GM19455 (cell line): ENCODE measurements around the gene MTMR10.

Experiments used
- ATAC-seq: cut with Tn5 transposase; IDR thresholded peaks from one replicate; pipeline ENCODE4 v1.9.1; 2021; ENCODE audit not compliant: unreplicated experiment

MTMR10 gene, protein sequence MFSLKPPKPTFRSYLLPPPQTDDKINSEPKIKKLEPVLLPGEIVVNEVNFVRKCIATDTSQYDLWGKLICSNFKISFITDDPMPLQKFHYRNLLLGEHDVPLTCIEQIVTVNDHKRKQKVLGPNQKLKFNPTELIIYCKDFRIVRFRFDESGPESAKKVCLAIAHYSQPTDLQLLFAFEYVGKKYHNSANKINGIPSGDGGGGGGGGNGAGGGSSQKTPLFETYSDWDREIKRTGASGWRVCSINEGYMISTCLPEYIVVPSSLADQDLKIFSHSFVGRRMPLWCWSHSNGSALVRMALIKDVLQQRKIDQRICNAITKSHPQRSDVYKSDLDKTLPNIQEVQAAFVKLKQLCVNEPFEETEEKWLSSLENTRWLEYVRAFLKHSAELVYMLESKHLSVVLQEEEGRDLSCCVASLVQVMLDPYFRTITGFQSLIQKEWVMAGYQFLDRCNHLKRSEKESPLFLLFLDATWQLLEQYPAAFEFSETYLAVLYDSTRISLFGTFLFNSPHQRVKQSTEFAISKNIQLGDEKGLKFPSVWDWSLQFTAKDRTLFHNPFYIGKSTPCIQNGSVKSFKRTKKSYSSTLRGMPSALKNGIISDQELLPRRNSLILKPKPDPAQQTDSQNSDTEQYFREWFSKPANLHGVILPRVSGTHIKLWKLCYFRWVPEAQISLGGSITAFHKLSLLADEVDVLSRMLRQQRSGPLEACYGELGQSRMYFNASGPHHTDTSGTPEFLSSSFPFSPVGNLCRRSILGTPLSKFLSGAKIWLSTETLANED

DNA sequence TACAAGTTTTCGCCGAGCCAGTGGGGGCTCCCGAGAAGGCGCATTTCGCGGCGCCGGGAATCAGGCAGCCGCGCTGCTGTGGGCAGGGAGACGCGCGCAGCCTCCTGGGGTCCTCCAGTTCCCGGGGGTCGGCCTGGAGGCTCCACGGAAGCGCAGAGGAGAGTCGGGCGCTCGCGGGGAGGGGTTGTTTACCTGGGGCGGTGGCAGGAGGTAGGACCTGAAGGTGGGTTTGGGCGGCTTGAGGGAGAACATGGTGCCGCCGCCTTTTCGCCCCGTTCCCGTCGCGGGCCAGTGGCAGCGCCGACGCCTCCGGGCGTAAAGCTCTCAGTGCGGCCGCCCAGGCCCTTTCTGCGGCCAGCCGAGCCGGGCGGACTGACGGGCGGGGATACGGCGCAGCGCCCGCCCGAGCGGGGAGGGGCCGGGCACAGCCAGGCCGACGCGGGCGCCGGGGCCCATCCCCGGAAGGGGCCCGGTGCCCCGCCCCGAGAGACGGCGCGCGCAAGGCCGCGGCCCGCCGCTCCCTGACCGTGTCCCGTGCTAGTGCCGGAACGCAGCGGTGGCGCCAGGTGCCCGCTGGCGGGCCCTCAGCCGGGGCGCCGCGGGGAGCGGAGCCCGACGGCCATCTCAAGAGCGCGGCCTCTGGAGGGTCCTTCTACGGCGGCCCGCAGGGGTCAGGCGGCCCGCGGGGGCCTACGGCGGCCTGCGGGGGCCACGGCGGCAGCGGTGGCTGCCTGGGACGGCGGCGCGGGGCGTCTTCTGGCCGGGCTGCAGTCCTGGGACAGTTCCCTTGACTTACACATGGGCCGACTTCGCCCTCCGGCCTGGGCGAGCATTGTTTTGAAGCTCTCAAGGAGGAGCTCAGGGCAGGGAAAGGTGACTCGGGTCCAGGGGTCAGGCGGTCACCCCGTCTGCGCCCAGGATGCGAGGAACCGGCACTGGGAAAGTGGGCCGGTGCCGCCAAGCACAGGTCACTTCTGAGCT lies at the start of gene MTMR10:
MTMR10 (minus strand) TSS at position 374 of the 981 bp plus-strand sequence; CDS start at position 252, 122 bp downstream.
- peak; percentile 79 for ATAC-seq

DNA sequence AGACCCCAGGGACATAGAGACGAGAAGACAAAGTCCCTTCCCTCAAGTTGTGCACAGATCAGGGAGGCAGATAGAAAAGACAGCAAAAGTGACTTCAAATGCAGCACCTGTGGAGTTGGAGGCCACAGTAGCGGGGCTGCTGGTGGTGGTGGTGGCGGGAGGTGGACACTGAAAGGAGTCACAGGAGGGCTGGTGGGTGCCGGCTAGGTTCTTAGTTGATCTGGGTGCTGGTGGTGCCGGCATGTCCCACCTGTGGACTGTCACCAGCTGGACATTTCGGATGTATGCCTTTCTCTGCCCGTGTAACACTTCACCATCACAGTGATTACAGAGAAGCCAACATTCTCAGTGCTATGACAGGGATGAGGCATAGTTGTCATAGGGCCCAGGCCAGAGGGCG lies 49.2 kb upstream of the MTMR10 start:
- no peak for ATAC-seq

DNA sequence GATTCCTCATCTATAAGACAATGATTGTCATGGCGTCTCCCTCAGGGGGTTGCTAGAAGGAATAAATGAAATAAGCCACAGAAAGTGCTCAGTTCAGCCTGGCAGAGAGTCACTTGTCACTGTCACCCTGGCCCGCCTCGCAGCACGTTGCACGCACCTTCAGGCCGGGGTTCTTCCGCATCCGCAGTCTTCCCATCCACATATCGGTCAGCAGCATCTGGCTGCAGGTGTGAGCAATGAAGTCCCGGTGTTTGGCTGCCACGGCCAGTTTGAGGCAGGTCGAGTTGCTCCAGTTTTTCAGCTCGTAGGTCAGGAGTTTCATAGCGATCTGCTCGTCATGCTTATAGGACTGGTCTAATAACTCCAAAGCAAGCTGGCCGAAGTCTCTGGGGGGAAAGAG lies 48.5 kb upstream of the MTMR10 start:
- ATAC-seq, result no peak

DNA sequence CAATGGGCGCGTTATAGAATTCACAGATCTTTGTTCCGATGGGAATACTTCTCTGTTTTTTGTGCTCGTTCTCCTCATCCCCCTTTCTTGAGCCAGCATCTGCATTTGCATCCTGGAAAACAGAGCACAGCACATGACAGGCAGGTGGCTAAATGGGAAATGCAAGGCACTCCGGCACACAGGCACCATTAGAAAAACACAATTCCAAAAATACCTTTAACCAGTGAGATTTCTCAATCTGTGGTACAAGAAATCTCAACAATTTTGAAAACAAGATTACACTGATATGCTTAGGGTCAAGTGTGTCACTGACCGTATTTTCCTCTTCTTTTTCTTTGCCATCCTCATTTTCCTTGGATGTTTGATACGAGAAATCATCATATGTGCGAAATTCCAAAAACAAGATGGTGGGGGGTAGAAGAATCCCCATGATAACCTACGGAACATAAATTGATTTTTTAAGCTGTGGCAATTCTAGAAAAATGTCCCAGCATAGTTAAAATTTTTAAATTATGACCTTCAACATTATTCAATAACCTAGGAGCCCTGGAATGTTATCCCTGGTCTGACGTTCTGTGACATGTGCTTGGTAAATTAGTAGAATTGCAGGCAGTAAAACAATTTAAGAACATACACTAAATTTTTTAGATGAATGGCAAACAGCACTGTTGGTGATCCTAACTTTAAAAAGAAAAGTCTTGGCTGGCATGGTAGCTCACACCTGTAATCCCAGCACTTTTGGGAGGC lies 46.5 kb upstream of the MTMR10 start:
- no peak for ATAC-seq

DNA sequence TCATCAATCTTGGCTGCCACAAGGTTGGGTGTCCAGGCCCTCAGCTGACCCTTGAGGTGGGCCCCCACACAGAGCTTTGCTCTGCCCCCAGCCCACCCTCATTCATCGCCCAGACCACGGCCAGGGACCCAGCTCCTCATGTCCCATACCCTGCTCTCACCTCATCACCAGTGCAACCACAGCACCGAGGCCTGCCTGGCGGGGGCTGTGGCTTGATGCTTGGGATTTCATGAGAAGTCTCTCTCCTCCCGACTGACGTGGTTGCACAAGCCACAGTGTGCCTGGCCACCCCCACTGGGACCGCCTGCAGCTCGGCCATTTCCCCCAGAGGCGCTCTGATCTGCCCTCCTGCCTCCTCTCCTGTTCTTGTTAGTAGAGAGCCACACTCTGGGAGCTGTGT lies 45.4 kb upstream of the MTMR10 start:
- ATAC-seq, result no peak

DNA sequence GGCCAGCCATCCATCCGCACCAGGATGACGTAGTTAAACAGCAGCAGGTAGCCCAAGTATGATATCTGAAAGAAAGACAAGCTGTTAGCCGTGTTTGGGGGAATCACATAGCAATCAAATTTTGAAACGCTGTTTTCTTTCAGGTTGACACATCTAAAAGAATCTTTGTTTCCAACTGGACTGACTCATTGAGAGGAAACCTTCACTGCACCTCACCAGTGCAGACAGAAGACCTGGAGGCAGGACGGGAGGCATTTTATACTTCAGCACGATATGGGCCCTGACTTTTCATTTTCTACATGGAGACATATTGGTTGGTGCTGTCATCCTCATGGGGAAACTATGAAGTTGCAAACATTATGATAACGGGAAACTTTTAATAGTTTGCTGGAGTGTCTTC lies 44.2 kb upstream of the MTMR10 start:
- no peak for ATAC-seq

DNA sequence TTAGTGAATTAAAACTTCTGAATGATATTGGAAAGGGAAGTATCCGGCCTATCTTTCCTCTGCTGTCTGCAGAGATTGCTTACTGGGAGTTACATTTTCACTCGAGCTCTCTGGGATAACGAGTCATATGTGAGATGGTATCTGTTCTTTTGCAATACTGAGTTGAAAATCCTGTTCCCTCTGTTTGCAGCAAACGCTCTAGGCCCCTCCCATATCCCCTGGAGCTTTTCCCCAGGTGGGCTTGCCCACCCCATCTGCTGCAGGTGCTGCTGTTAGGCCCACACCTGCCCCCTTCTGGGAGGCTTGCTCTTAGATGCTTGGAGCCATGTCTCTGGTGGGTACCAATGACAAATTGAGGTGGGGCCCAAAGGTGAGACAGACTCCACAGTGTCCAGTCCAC lies 42.7 kb upstream of the MTMR10 start:
- ATAC-seq, result no peak

DNA sequence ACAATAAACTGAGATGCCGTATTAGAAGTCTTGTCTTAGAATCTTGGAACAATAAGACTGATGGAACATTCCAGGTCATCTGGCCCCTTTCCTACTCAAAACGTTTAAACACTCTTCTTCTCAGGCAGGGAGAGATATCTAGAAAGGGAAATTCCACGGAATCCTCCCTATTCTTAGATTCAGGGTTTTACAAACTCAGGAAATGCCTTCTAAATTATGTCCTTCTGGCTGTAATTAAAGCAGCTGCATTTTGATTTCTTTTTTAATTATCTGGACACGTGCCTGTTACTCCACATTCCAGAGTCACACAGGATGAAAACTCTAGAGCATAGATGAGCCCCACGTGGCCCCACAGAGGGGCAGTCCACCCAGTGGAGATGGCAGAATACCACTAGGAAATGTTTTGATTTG lies 41.5 kb upstream of the MTMR10 start:
- ATAC-seq, result no peak

DNA sequence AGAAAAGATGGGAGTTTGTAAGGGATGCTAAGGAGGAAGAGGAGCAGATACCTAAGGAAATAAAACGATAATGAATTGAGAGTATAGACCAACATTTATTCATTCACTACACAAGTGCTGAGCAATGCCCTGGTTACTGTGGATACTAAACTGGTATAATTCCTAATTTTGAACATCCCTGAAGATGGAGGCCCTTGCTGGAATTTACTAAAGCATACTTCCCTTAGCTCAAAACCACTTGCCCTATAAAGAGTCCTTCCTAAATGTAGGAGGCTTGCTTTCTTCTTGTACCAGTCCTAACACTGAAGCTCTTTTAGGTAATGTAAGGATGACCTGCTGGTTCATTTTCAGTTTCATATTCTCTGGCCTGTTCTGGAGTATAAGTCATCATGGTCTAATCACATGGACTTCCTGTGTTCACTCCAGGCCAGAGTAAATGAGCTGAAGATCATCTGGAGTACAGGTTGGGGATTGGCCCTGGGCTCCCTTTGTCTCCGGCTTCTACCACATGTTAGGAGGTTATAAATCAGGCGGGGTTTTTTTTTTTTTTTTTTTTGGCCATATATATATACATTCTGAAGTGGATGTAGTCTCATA lies 40.1 kb upstream of the MTMR10 start:
- no peak for ATAC-seq

DNA sequence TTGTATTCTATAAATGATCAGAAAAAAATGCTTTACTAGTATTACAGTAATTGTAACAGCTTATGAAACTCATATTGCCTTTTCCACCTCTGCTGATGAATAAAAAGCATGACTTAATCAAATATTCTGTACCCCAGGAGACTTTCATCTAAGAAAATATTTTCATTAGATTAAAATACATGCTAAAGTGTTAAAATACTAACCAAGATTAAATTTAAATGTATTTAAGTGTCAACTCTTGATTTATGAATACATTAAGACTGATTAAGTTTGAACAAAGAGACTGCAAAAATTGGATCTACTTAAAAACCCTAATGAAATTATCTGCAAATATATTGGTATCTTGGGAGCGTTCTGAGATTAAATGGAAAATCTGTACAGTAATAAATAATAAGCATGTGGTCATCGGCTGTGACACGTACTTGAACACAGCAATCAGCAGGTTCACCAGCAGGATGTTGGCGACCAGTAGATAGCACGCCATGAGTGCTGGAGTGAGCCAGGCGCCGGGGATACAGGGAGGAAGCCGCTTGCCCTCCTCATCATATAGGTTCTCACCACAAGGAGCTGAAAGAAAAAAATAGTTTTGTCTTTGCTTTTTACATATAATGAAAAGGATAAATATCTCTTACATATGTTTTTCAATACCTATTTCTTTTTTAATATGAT lies 36.6 kb upstream of the MTMR10 start:
- no peak for ATAC-seq

DNA sequence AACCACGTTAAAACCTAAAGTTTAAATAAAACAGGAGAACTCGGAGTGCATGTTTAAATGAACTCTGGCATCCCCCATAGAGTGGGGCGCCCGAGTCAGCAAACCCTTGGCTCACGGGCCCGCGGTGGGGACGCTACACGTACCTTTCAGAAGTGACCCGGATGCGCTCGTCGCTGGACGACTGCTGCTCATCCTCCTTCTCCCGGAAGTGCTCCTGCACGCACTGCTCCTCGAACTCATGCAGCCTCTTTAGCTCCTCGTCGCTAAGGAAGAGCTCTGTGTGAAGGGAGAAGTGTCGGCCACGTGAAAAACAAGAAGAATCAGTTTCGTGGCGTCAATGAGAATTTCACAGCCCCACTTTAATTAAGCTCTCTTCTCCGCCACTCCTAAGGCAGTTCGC lies 34.6 kb upstream of the MTMR10 start:
- ATAC-seq, result no peak

DNA sequence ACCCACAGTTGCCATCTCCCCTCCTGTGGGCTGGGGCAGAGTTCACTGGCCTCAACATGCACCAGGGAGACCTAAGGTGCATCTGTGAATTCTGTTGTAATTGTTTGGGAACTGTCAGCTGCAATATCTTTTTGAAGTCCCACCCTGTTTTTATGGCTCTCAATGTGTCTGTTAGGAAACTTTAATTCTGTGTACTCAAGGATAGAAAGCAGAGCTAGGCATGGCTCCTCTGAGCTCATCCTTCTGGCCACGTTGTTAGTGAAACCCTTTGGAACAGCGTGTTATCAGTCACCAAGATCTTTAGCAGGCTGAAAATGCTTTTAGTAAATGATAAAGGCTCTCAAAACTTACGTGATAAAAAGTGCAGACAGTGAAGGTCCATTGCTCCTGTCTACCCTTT lies 33.6 kb upstream of the MTMR10 start:
- no peak for ATAC-seq

DNA sequence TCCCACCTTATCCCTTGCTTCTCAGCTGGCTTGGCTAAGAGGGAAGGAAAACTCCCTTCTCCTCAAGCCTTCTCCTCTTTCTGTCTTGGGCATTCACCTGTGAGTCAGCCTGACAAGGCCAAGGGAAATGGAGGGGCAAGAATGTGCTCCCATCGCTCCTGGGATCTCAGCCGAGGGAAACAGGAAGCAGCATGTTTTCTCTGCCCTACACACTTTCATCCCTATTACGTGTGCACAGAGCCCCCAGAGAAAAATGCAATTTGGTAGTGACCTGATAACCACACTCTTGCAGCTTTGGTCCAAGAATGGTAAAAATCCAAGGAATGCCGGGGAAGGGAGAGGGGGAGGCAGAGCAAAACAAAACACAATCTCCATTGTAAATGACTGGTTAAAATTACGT lies 32.9 kb upstream of the MTMR10 start:
- no peak for ATAC-seq

DNA sequence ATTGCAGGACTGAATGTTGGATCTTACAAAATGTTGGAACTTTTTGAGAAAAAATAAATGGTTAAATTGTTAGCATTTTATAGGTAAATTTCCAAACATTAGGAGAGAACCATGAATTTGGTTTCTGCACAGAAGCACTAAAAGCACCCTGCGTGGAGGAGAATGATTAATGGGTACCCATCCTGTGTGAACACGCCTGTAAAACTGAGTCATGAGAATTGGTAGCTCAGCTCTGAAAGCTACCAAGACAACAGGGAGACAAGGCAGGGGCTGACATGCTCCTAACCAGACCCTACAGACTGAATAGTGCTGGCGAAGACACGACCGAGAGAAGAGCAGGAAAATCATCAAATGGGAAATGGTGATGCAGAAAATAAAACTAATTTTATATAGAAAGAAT lies 32.4 kb upstream of the MTMR10 start:
- no peak for ATAC-seq

DNA sequence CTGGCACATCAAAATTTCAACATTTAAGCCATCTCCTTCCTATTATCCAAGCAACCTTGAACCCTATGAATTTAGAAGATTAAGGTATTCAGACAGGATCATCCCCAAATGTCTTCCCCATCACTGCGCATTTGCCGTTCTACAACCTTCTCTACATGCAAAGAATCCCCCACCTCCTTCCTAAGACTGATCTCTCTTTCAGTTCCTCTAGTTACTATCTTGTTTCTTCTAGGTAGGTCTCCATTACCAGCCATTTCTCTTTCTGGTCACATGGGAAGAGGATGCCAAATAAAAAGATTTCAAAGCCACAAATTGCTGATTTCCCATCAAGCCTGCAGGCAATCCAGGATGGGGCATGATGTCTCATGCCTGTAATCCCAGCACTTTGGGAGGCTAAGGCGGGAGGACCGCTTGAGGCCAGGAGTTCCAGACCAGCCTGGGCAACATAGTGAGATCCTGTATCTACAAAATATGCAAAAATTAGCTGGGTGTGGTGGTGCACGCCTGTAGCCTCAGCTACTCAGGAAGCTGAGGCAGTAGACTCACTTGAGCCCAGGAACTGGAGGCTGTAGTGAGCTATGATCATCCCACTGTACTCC lies 29.7 kb upstream of the MTMR10 start:
- ATAC-seq, result no peak

DNA sequence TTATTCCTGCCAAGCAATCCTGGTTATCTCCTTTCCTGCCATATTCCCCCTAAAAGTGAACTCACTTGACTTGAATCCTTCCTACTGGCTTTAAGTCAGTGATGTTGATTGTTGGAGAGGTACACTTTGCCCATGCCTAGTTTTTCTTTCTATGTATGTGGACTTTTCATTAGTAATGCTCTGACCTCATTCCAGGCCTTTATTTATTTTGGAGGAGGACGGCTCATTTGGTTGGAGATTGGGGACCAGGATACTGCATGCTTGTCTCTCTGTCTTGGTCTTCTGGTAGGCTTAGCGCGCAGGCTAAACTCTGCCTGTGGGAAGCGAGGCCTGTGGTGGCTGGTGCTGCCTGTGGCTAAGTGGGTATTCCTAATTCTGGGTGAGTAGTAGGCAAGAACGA lies 29.1 kb upstream of the MTMR10 start:
- ATAC-seq, result no peak

DNA sequence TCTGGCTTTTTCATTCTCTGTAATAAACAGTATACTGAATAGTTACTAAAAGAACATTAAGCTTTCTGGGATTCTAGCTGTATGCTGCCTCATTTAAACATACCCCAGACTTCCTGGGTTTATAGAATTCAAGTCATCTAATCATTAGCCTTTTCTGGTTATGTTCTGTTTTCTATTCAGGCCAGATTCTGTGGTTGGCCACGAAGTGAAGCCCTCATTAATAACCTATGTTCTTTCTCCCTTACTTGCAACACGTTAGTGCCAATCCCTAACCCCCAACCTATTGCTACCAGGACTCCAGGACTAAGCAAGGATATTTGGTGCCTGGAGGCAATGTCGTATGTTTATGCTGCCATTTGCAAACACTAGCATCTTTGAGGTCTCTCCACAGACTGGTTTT lies 28.6 kb upstream of the MTMR10 start:
- no peak for ATAC-seq

DNA sequence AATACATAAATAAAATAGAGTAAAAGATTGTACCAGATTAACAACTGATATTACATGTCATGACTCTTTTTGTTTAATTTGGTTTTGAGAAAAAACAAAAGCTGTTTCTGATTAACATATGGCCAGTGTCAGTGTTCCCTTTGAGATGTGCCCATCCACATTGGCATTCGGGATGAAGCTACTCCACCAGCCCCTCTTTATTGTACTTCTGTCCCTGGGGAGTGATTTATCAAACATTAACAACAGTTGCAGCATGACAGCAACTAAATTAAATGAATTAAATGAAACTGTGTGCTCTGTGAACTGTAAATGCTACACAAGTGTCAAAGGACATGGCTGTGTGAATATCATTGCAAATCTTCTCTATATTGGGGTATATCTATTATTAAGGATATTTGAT lies 25.9 kb upstream of the MTMR10 start:
- no peak for ATAC-seq

DNA sequence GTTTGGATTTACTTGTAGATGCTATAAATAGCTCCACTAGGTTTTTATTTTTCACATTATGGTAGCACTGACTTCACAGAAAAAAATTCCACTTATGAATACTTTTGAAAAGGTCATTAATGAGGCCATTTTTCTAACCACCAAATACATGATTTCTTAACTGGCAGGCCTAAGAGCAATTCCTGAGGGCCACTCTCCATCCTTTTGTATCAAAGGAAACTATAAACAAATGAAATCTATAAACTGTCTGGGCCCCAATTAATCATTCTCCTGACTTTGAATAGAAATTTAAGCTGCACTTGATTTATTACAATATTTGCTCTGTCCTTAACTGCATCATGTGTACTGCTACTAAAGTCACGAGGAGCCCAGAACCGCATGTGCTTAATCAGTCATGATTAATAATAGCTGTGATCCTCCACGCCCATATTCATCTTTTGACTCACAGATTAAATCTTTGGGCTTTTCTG lies 25.1 kb upstream of the MTMR10 start:
- no peak for ATAC-seq
